Activated naive CD8-positive, alpha-beta T cell treated with anti-CD3 and anti-CD28 coated beads, Interleukin-2, amount 10 ng/mL, durations not matched to agents 7 days and 5 days (primary cell): ENCODE data around the gene HSPA12A. TPM values are rescaled to one million over a fixed set of nuclear protein-coding genes. Genes with fewer than 3 reads are reported as not detected.

ENCODE experiments used
- ATAC-seq: fragments of 150-1000 bp; cut with Tn5 transposase; one replicate; pipeline ENCODE4 v1.10.0; 2021; ENCODE audit warnings: low read depth, moderate library complexity
- POLR2A ChIA-PET: fragments of 350-600 bp; sonication (Branson Sonifier 250); formaldehyde crosslinking; loops from one replicate; lab custom pipeline; 2021; ENCODE audit warnings: antibody characterized with exemption; lab: Charles Lee
- DNase-seq: peaks from one replicate; pipeline ENCODE4 v3.0.0; 2021
- H3K27ac Mint-ChIP-seq: one replicate; pipeline ENCODE4 v1.8.0; 2022; ENCODE audit warnings: mild to moderate bottlenecking, mixed read lengths
- H3K27me3 Mint-ChIP-seq: one replicate; pipeline ENCODE4 v1.8.0; 2022; ENCODE audit warnings: mild to moderate bottlenecking, moderate library complexity, mixed read lengths
- H3K36me3 Mint-ChIP-seq: one replicate; pipeline ENCODE4 v1.8.0; 2021; ENCODE audit warnings: mild to moderate bottlenecking, mixed read lengths
- H3K4me1 Mint-ChIP-seq: one replicate; pipeline ENCODE4 v1.8.0; 2021; ENCODE audit warnings: mixed read lengths
- H3K4me3 Mint-ChIP-seq: one replicate; pipeline ENCODE4 v1.8.0; 2022; ENCODE audit warnings: mild to moderate bottlenecking, moderate library complexity, mixed read lengths
- H3K9me3 Mint-ChIP-seq: one replicate; pipeline ENCODE4 v1.8.0; 2021; ENCODE audit warnings: mixed read lengths
- total RNA-seq, 2 experiments: library from RNA; stranded (reverse); gene quantifications; one replicate each; pipeline ENCODE4 v1.2.3, GENCODE V29; 2021

HSPA12A gene
- total RNA-seq, 2 experiments from 2014 or later = 0.06 to 0.09 TPM

GRCh38 chr10:116696919-116697318, 45.4 kb downstream of the HSPA12A start:
- Mint-ChIP-seq H3K27me3 (peaks cover 21% of the 10 kb centered on the region), H3K4me3 (no peak overlapping the region), H3K27ac (peak overlapping the region; percentile 26), H3K9me3 (no peaks in the 10 kb centered on the region), H3K36me3 (no peaks in the 10 kb centered on the region), H3K4me1 (peaks cover 3% of the 10 kb centered on the region)
- ATAC-seq = no peak
- POLR2A ChIA-PET = no interaction called here
- no peak for DNase-seq

DNA sequence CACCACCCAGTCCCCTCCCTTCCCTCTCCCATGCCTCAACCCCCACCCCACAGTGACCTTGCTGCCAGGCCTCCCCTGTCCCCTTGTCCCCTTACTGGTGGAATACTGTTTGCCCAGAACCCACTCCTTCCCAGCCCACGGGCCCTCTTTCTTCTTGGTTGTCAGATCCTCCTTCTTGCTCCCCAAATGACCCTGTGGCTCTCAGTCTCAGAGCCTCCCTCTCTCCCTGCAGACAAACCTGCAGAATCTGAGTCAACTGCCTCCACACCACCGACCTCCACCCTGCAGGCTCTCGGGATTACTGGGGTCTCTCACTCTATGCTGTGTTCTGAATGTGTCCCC, 47.5 kb downstream of the HSPA12A start:
- POLR2A ChIA-PET = no interaction called here
- H3K27me3 Mint-ChIP-seq = peaks cover 24% of the 10 kb centered on the region
- DNase-seq (no peak), ATAC-seq (no peak)
- no peaks in the 10 kb centered on the region for H3K36me3 Mint-ChIP-seq
- no peak overlapping the region for H3K4me3 Mint-ChIP-seq
- peaks cover 3% of the 10 kb centered on the region for H3K4me1 Mint-ChIP-seq
- no peaks in the 10 kb centered on the region for H3K9me3 Mint-ChIP-seq
- no peak overlapping the region for H3K27ac Mint-ChIP-seq

- POLR2A ChIA-PET = no interaction called here
- ATAC-seq (no peak), DNase-seq (no peak)
- Mint-ChIP-seq H3K9me3 (no peaks in the 10 kb centered on the region), H3K4me3 (no peak overlapping the region), H3K36me3 (no peaks in the 10 kb centered on the region), H3K27me3 (peaks cover 24% of the 10 kb centered on the region), H3K27ac (no peak overlapping the region), H3K4me1 (peaks cover 3% of the 10 kb centered on the region)
Measured at GRCh38 chr10:116694243-116694926, 48.0 kb downstream of the HSPA12A start.

DNA sequence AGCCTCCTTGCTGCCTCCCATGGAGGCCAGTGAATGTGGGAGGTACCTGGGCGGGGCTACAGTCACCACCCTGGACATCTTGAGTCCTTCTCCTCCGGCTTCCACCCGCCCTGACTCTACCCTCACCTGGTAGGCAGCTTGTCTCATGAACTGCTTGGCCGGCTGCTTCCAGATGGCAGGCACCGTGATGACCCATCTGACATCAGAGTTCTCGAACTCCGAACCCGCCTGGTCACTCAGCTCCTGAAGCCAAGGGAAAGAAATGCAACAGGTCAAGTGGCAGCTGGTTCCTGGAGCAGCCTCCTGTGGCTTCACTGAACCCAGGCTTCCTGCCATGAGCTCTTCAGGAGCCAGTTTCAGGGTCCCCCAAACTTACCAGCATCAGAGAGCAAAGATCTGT, 50.1 kb downstream of the HSPA12A start:
- ATAC-seq (no peak), DNase-seq (no peak)
- POLR2A ChIA-PET = no interaction called here
- Mint-ChIP-seq H3K27me3 (peaks cover 33% of the 10 kb centered on the region), H3K9me3 (no peaks in the 10 kb centered on the region), H3K27ac (no peak overlapping the region), H3K36me3 (no peaks in the 10 kb centered on the region), H3K4me1 (peaks cover 3% of the 10 kb centered on the region), H3K4me3 (no peak overlapping the region)

DNA sequence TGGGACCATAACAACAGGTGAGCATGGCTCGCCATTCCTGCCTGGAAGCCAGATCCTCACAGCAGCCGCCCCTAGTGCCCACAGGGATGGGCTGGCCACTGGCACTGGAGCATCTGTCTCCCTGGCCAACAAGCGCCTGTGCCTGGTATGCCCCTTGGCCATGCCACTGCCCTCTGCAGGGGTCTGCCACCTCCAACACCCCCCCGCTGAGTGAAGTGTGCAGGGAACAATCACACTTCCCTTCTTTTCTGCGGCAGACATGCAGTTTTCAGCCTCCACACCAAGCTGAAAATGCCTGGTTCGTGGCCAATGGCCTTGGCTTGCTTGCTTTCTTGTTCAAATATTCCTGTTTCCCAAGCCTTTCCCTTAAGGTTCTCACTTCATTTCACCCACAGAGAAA, 50.7 kb downstream of the HSPA12A start:
- H3K27ac Mint-ChIP-seq = no peak overlapping the region
- H3K27me3 Mint-ChIP-seq = peaks cover 30% of the 10 kb centered on the region
- H3K4me3 Mint-ChIP-seq = no peak overlapping the region
- no peak for ATAC-seq
- H3K9me3 Mint-ChIP-seq = no peaks in the 10 kb centered on the region
- DNase-seq = no peak
- peaks cover under 1% of the 10 kb centered on the region for H3K4me1 Mint-ChIP-seq
- POLR2A ChIA-PET = no interaction called here
- no peaks in the 10 kb centered on the region for H3K36me3 Mint-ChIP-seq

- Mint-ChIP-seq H3K27me3 (peaks cover 26% of the 10 kb centered on the region), H3K36me3 (no peaks in the 10 kb centered on the region)
Measured at GRCh38 chr10:116690356-116691322, 51.7 kb downstream of the HSPA12A start.

DNA sequence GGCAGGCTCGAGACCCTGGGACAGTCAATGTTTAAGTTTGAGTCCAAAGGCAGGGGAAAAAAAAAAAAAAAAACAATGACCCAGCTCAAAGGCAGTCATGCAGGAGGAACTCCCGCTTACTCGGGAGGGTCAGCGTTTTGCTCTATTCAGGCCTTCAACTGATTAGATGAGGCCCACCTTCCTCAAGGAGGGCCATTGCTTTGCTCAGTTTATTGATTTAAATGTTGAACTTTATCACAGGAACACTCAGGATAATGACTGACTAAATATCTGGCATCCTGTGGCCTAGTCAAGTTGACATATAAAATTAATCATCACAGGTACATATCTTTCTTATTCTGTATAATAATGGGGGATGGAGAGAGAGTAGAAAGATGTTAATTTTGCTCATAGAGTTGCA, 52.6 kb downstream of the HSPA12A start:
- DNase-seq (no peak), ATAC-seq (no peak)
- H3K27ac Mint-ChIP-seq = no peak overlapping the region
- no peaks in the 10 kb centered on the region for H3K4me1 Mint-ChIP-seq
- POLR2A ChIA-PET = no interaction called here
- no peak overlapping the region for H3K4me3 Mint-ChIP-seq
- H3K27me3 Mint-ChIP-seq = peaks cover 26% of the 10 kb centered on the region
- H3K36me3 Mint-ChIP-seq = no peaks in the 10 kb centered on the region
- H3K9me3 Mint-ChIP-seq = no peaks in the 10 kb centered on the region

More at GRCh38 chr10:116690356-116691322, 51.7 kb downstream of the HSPA12A start:
- ATAC-seq (no peak), DNase-seq (no peak)
- H3K4me1 Mint-ChIP-seq = no peaks in the 10 kb centered on the region
- H3K4me3 Mint-ChIP-seq = no peak overlapping the region
- H3K9me3 Mint-ChIP-seq = no peaks in the 10 kb centered on the region
- POLR2A ChIA-PET = no interaction called here
- H3K27ac Mint-ChIP-seq = no peak overlapping the region

DNA sequence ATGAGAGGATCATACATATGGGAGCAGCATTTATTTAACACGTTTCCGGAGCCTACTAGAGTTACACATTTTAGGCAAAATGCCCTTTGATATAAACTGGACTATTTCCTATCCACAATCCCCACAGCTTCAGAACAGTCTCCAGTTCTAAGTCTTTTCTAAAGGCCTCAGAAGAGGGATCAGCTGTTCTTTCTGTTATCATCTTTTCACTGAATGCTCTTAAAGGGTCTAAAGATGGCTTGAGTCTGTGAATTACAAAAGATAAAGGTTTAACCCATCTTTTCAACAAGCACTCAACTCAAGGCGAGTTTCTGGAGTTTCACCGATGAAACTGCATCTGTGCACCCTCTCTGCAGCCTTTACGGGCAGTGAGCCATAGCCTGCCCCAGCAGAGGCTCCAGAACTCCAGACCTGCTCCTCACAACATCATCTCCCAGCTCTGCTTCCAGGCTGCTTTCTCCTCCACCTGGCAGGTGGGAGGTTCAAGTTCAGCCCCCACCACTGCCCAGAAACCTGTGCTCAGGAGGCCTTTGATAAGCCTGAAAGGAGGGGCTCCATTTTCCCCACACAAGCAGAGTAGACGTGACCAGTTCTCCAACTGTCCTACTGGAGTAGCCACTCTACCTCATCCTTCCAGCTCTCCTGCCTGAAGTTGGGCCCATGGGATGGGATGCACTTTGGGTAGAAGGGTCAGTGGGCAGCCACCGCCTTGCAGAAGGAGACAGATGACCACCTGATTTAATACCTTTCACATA, 53.4 kb downstream of the HSPA12A start:
- H3K36me3 Mint-ChIP-seq = no peaks in the 10 kb centered on the region
- H3K27ac Mint-ChIP-seq = no peak overlapping the region
- no peak overlapping the region for H3K4me3 Mint-ChIP-seq
- peaks cover 23% of the 10 kb centered on the region for H3K27me3 Mint-ChIP-seq
- POLR2A ChIA-PET = no interaction called here
- no peaks in the 10 kb centered on the region for H3K9me3 Mint-ChIP-seq
- DNase-seq (no peak), ATAC-seq (no peak)
- no peaks in the 10 kb centered on the region for H3K4me1 Mint-ChIP-seq

GRCh38 chr10:116688241-116688711, 54.1 kb downstream of the HSPA12A start:
- Mint-ChIP-seq H3K9me3 (no peaks in the 10 kb centered on the region), H3K4me3 (no peak overlapping the region), H3K27me3 (peaks cover 22% of the 10 kb centered on the region), H3K36me3 (no peaks in the 10 kb centered on the region), H3K4me1 (no peaks in the 10 kb centered on the region), H3K27ac (no peak overlapping the region)
- DNase-seq (no peak), ATAC-seq (no peak)
- POLR2A ChIA-PET = no interaction called here

GRCh38 chr10:116687633-116688032, 54.7 kb downstream of the HSPA12A start:
- POLR2A ChIA-PET = no interaction called here
- Mint-ChIP-seq H3K4me3 (no peak overlapping the region), H3K27me3 (peaks cover 22% of the 10 kb centered on the region), H3K36me3 (no peaks in the 10 kb centered on the region), H3K9me3 (no peaks in the 10 kb centered on the region), H3K27ac (no peak overlapping the region), H3K4me1 (no peaks in the 10 kb centered on the region)
- DNase-seq (no peak), ATAC-seq (no peak)

GRCh38 chr10:116686632-116687031, 55.7 kb downstream of the HSPA12A start:
- Mint-ChIP-seq H3K36me3 (no peaks in the 10 kb centered on the region), H3K4me3 (no peak overlapping the region), H3K27me3 (peaks cover 22% of the 10 kb centered on the region), H3K9me3 (no peaks in the 10 kb centered on the region), H3K27ac (no peak overlapping the region), H3K4me1 (peaks cover 2% of the 10 kb centered on the region)
- POLR2A ChIA-PET = no interaction called here
- DNase-seq (no peak), ATAC-seq (no peak)

DNA sequence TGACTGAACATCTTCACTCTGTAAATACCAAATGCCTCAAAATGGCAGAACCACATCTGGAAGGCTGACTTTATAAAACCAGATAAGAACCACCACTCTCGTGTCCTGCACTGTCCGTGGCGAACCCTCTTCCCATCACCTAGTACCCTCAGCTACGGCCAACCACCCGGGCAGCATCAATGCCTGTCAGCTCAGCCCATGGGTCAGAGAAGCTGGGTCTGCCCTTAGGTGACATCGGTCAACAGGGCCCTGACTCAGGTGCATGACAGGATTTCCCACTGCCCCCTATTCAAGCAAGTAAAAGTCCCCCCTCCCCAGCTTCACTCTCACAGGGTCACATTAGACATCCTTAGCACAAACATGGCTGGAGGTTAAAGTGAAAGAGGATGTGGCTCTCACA, 56.6 kb downstream of the HSPA12A start:
- no peaks in the 10 kb centered on the region for H3K9me3 Mint-ChIP-seq
- no peaks in the 10 kb centered on the region for H3K36me3 Mint-ChIP-seq
- no peak for DNase-seq
- H3K27ac Mint-ChIP-seq = no peak overlapping the region
- ATAC-seq = no peak
- POLR2A ChIA-PET = no interaction called here
- H3K4me1 Mint-ChIP-seq = peaks cover 2% of the 10 kb centered on the region
- peaks cover 19% of the 10 kb centered on the region for H3K27me3 Mint-ChIP-seq
- no peak overlapping the region for H3K4me3 Mint-ChIP-seq

- Mint-ChIP-seq H3K4me1 (peaks cover 2% of the 10 kb centered on the region), H3K36me3 (no peaks in the 10 kb centered on the region), H3K27me3 (peaks cover 14% of the 10 kb centered on the region), H3K4me3 (no peak overlapping the region), H3K27ac (no peak overlapping the region), H3K9me3 (no peaks in the 10 kb centered on the region)
- no peak for ATAC-seq
- POLR2A ChIA-PET = no interaction called here
- no peak for DNase-seq
Measured at GRCh38 chr10:116684781-116685180, 57.6 kb downstream of the HSPA12A start.
